HG02970 (cell line): ENCODE measurements around the gene HOXC11.

Source experiments
- ATAC-seq: cut with Tn5 transposase; IDR thresholded peaks from one replicate; pipeline ENCODE4 v1.9.1; 2021; ENCODE audit warnings: mild to moderate bottlenecking, moderate library complexity, moderate number of reproducible peaks; ENCODE audit not compliant: unreplicated experiment, low FRiP score

The HOXC11 gene

DNA sequence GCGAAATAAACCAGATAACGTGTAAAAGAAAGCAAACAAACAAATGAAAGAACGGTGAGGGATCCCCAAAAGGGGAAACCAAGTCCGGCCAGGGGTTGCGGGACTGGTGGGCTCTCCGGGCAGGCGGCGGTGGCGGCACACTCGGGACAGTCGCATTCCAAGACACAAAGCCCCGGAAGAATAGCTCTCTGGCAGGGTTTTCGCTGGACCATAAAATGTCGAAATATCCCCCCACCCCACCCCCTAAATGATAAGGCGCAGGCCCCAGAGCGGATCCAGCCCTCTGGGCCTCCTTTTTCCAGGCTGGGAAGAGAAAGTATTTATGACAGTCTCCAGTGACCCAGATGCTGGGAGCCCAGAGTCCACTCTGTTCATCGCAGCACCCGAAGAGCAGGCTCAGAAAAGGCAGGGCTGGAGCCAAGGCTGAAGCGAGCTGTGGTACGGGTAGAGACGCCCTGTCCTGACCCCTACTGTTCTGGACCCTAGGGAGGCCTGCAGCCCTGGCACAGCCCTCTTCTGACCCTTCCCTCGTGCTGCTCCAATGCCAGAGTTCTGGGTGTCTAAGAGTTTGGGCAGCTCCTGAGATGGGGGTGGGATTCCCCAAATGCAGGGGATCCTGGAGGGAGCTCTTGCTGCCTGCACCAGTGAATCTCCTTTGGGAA is 33.8 kb downstream of the HOXC11 start:
- ATAC-seq: no peak

GRCh38 chr12:54007538-54008259 is 34.8 kb downstream of the HOXC11 start:
- no peak for ATAC-seq

DNA sequence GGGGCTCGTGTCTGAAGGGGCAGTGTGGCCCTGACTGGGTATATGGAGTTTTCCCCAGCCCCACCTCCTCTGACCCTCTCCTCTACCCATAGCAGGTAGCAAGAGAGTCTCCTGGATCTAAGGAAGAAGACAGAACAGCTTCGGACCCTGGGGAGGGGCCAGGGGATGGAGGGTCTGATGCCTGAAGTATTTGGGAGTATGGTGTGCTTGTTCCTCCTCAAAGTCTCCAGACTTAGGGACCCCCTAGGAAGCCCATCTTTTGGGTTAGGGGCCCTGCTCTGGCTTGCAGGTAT is 35.3 kb downstream of the HOXC11 start:
- ATAC-seq: no peak

DNA sequence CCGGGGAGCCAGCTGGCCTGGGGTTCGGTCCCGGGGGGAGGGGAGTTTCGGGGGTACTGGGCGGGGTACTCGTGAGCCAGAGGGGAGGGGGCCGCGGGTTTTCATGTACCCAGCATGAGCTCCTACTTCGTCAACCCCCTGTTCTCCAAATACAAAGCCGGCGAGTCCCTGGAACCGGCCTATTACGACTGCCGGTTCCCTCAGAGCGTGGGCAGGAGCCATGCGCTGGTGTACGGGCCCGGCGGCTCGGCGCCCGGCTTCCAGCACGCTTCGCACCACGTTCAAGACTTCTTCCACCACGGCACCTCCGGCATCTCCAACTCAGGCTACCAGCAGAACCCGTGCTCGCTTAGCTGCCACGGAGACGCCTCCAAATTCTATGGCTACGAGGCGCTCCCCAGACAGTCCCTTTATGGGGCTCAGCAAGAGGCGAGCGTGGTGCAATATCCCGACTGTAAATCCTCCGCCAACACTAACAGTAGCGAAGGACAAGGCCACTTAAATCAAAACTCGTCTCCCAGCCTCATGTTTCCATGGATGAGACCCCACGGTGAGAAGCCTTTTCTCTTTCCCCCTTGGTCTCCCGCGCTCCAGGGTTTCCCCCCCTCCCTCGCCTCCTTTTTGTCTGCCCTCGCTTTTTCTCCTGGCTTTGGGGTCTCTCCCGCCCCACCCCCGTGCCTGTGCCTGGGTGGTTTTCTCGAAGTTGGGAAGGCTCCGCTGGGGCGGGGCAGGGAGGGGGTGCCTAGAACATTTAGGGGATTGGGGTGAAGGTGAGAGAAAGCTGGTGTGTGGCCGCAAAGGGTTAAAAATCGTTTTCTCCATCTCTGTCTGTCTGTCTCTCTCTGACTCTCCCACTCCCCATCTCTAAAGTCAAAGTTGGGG is 36.5 kb downstream of the HOXC11 start:
- no peak for ATAC-seq

DNA sequence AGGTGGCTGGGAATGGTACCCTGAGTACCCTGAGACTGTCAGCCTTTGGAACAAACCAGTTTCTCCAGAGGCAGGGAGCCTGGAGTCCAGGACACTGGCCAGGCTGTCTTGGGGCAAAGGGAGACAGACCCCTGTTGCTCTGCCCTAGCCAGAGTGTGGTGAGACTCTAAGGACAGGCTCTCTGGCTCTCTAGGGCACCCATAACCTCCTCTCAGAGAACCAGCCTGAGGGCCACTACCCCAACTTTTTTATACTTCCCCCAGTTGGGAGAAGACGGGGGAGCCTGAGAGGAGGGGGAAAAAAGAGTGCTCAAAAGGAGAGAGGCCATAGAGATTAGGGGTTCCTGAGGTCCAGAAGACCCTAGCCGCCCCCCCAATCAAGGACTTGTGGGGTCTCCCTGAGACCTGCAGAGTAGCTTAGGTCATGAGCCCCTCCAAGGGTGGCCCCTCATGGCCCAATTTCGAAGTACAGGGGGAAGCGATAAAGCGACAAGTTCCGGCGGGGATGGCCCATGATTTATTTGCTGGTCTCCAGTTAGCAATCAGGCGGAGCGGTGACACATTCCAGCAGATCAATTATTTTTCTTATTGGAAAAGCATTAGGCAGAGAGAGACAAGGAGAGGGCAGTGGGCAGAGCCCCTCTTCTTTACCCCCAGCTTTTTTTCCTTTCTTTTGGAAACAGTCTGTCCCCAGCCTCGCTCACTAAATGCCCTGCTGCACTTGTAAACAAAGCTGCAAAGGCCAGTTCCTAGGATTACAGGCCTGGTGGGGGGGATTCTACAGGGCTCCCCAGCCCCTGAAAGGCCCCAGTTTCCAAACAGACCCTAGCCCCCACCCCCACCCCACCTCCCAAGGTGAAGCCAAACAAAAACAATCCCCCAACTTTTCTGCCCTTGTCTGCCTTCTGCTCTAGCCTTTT is 37.4 kb downstream of the HOXC11 start:
- no peak for ATAC-seq

DNA sequence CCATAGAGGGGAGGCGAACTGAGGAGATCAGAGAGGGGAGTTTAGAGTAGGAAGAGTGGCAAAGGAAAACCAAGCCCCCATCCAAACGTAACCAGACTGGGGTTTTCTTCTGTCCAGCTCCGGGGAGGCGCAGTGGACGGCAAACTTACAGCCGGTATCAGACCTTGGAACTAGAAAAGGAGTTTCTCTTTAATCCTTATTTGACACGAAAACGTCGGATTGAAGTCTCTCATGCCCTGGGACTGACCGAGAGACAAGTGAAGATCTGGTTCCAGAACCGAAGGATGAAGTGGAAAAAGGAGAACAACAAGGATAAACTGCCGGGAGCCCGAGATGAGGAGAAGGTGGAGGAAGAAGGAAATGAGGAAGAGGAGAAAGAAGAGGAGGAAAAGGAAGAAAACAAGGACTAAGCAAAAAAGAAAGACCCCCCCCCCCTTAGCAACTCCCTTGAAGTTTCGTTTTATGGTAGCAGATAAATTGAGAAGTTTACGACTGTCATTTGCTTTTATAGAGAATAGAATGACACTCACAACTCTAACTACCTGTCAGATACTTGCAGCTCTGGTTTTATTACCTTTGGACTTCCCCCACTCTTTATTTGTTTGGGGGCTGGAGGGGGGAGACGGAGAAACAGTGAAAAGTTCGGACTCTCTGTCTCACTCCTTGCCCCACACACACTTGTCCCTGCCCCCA is 38.2 kb downstream of the HOXC11 start:
- ATAC-seq: no peak

DNA sequence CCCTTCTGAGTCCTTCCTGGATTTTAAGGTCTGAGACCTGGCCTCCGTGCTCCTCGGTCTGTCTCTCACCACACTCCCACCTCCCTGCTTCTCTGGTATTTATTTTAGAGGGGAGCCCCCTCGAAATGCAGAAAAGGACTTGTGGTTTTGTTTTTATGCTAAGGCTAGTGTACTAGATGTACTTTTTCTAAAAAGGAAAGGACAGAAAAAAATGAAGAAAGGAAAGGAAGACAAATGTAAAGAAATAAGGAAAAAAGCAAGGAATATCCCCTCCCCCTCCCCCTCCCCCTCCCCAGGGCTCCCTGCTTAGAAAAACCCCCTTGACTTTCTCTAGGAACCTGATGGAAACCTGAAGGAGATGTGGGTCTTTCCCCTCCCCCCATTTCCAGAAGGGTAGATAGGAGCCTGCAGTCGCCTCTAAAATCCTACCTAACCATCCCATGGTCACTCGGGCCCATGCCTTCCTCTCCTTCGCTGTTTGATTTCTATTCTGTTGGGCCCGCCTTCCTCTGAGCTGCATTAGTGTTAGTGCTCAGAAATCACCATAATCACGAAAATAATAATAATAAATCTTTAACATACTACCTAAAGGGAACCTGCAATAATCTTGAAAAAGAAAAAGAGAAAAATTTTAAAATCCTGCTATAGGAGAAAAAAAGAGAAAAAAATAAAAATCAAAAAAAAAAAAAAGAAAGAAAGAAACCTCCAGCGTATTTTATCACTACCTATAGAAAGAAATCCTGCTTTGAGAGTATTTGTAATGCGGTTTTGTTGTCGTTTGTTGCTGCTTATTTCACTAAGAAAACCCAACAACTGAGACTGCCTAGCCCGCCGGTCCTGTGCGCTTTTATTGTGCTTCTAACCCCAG is 39.0 kb downstream of the HOXC11 start:
- ATAC-seq: no peak

DNA sequence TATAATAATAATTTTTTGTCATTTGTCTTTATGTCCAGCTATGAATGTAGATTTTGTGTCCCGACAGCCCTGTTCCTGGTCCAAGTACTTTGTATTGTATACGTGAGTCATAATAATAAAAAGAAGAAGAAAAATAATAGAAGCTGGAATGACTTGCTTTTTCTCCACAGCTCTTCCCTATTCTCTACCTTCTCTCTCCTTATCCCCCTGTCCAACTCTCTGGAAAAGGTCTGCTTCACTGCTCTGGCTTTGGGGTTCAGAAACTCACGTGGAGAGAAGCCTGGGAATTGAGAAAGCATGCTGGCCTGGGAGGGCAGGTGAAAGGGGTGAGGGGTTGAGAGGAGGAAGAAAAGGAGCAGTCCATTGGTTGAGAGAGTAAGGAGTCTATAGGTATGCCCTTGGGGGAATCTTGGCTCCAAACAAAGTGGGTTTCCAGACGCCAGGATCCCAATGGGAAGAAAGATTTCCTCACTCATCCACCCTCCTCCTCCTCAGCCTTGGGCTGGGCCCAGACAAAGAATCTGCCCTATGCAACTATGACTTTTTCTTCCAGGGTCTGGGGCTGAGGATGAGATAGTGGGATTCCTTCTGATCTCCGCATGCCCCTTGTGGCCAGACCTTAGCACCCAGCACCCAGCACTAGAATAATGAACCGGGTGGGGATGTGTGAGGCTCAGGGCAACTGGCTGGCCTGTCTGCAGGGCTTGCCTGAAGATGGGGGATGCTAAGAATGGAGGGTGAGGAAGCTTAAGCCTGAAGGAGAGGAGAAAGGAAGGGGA is 39.9 kb downstream of the HOXC11 start:
- ATAC-seq: no peak

- no peak for ATAC-seq
Measured at GRCh38 chr12:54014377-54015017, 41.6 kb downstream of the HOXC11 start.

GRCh38 chr12:54015018-54015931 is 42.3 kb downstream of the HOXC11 start:
- ATAC-seq: no peak

DNA sequence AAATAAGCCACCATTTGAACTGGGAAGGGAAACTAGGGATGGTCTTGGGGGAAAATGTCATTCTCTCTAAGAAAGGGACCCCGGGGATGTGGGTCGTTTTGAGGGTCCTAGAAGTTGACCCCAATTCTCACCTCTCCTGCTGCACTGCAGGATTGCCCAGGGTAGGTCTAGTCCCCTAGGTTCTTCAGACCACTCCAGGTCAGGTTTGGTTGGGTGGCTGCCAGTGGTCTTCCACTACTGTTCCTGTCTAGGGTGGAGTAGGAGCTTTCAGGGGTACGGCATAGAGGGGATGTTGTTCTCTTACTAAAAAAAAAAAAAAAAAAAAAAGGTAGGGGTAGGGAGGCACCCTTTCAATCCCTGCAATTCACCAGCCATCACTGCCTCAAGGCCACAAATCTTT is 43.1 kb downstream of the HOXC11 start:
- ATAC-seq: no peak

GRCh38 chr12:54016478-54016964 is 43.6 kb downstream of the HOXC11 start:
- no peak for ATAC-seq

DNA sequence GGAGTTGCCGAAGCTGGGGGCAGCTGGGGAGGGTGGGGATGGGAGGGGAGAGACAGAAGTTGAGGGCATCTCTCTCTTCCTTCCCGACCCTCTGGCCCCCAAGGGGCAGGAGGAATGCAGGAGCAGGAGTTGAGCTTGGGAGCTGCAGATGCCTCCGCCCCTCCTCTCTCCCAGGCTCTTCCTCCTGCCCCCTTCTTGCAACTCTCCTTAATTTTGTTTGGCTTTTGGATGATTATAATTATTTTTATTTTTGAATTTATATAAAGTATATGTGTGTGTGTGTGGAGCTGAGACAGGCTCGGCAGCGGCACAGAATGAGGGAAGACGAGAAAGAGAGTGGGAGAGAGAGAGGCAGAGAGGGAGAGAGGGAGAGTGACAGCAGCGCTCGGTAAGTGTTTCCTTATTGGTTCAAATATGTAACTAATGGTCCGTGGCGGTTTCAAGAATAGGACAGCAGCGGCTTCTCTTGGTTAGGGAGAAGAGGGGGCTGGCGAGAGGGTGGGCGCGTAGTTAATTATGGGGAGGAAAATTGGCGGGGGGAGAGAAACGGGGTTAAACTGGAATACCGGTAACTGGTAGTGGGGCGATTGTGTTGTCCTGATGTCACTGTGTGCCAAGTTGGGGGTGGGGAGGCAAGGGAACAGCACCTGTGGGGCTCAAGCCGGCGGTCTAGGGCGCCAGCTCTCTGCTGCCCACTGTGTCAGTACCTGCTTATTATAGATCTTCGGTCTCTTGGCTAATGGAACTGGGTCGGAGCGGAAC is 44.3 kb downstream of the HOXC11 start:
- ATAC-seq: peak; percentile 29

GRCh38 chr12:54017878-54018467 is 45.0 kb downstream of the HOXC11 start:
- peak; percentile 86 for ATAC-seq

GRCh38 chr12:54018468-54018984 is 45.6 kb downstream of the HOXC11 start:
- no peak for ATAC-seq
